Activated CD8-positive, alpha-beta T cell treated with anti-CD3 and anti-CD28 coated beads for 36 hours (primary cell): ENCODE results near the gene DARS1. TPM values are rescaled to one million over a fixed set of nuclear protein-coding genes. Genes with fewer than 3 reads are reported as not detected.

Experiments
- ATAC-seq: fragments of 200-7000 bp; cut with Tn5 transposase; one replicate; pipeline ENCODE4 v1.10.0; 2021; ENCODE audit warnings: mild to moderate bottlenecking, moderate library complexity
- CTCF ChIA-PET: fragments of 350-600 bp; sonication (Branson Sonifier 250); formaldehyde crosslinking; loops from one replicate; lab custom pipeline; 2021; ENCODE audit warnings: antibody characterized with exemption; lab: Charles Lee
- POLR2A ChIA-PET: fragments of 350-600 bp; sonication (Branson Sonifier 250); formaldehyde crosslinking; loops from one replicate; lab custom pipeline; 2021; ENCODE audit warnings: antibody characterized with exemption; lab: Charles Lee
- DNase-seq: peaks from one replicate; pipeline ENCODE4 v3.0.0-alpha.2; 2020
- H3K27ac Mint-ChIP-seq: one replicate; pipeline ENCODE4 v1.8.0; 2021; ENCODE audit warnings: mild to moderate bottlenecking, mixed read lengths
- H3K27me3 Mint-ChIP-seq: one replicate; pipeline ENCODE4 v1.8.0; 2021; ENCODE audit warnings: mixed read lengths
- H3K36me3 Mint-ChIP-seq: one replicate; pipeline ENCODE4 v1.8.0; 2021; ENCODE audit warnings: low read depth, mixed read lengths
- H3K4me1 Mint-ChIP-seq: one replicate; pipeline ENCODE4 v1.8.0; 2021; ENCODE audit warnings: low read depth, mixed read lengths
- H3K4me3 Mint-ChIP-seq: one replicate; pipeline ENCODE4 v1.8.0; 2021; ENCODE audit warnings: mild to moderate bottlenecking, moderate library complexity, mixed read lengths
- H3K9me3 Mint-ChIP-seq: one replicate; pipeline ENCODE4 v1.8.0; 2021; ENCODE audit warnings: mixed read lengths
- CTCF ChIP-seq: fragments of 200-600 bp; IDR thresholded peaks from one replicate; pipeline ENCODE4 v1.8.0; 2022; ENCODE audit warnings: antibody characterized with exemption, mild to moderate bottlenecking
- intact Hi-C: fragments of 100-400 bp; cut with micrococcal nuclease; formaldehyde crosslinking; loops from one replicate; pipeline ENCODE4 v1.10.0; 2022
- total RNA-seq, 2 experiments: library from RNA; stranded (reverse); gene quantifications; one replicate each; pipeline ENCODE4 v1.2.3, GENCODE V29; 2021

The DARS1 gene
- total RNA-seq, 2 experiments from 2014 or later = 210 to 211 TPM

DNA sequence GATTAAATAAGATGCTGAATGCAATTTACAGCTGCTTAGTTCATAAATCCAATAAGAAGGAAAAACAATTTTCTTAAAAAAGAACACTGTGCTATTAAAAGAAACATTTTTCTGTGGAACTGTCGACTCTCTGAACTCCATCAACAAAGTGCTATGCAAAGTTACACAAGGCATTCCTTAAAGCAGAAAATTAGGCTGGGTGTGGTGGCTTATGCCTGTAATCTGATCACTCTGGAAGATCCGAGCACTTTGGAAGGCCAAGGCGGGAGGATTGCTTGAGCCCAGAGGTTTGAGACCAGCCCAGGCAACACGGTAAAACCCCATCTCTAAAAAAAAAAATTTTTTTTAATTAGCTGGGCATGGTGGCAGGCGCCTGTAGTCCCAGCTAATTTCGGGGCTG, 122.2 kb downstream of the DARS1 start:
- no peak for DNase-seq
- POLR2A ChIA-PET = interaction anchor here (1.0 to 1.6 kb wide), 5 partner anchors 8 to 72 kb away, joined by 3 to 8 read pairs (median 5); no protein-coding TSS in a partner anchor
- H3K27me3 Mint-ChIP-seq = no peaks in the 10 kb centered on the region
- H3K36me3 Mint-ChIP-seq = peaks cover 76% of the 10 kb centered on the region
- CTCF ChIA-PET = no interaction called here
- no peak for ATAC-seq
- no peak overlapping the region for H3K4me3 Mint-ChIP-seq
- no peak for TF ChIP-seq CTCF
- peaks cover 18% of the 10 kb centered on the region for H3K4me1 Mint-ChIP-seq
- no peak overlapping the region for H3K27ac Mint-ChIP-seq
- H3K9me3 Mint-ChIP-seq = no peaks in the 10 kb centered on the region
- intact Hi-C loops = no loop called here

DNA sequence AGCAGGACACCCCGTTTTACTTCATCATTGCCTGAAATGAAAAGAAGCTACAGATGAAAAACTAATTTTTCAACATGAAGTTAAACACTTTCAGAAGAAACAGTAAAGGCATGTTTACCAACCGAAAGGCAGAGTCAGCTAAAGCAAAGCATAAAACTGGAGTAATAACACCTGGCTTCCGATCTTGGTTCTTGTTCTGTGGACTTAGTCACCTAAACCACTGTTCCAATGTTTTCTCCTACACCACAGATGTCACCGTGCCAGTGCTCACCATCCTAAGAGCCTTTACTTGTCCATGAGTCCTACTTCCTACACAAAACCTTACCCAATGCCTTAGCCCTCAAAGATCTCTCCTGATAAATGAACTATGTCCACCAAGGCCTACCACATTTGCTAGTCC, 122.7 kb downstream of the DARS1 start:
- intact Hi-C loops = no loop called here
- H3K4me3 Mint-ChIP-seq = no peak overlapping the region
- no peak for DNase-seq
- H3K27ac Mint-ChIP-seq = no peak overlapping the region
- peaks cover 77% of the 10 kb centered on the region for H3K36me3 Mint-ChIP-seq
- H3K9me3 Mint-ChIP-seq = no peaks in the 10 kb centered on the region
- H3K4me1 Mint-ChIP-seq = peaks cover 15% of the 10 kb centered on the region
- POLR2A ChIA-PET = interaction anchor here (1.4 kb wide), 1 partner anchor 71 kb away, joined by 3 read pairs; no protein-coding TSS in a partner anchor
- H3K27me3 Mint-ChIP-seq = no peaks in the 10 kb centered on the region
- no peak for ATAC-seq
- no peak for TF ChIP-seq CTCF
- CTCF ChIA-PET = interaction anchor here (1.6 kb wide), 1 partner anchor 18 kb away, joined by 3 read pairs; no protein-coding TSS in a partner anchor

Other genes with a start within 250 kb of the DARS1 start
- gene UBXN4, start 243.8 kb downstream of the DARS1 start, total RNA-seq = 100 to 1,000 TPM in 1 of 2 experiments, 10 to 100 TPM in 1; 90.5 to 105 TPM
- under 1 TPM; 0.11 to 0.29 TPM for gene LCT, start 148.4 kb downstream of the DARS1 start, total RNA-seq
- 100 to 1,000 TPM; 229 to 234 TPM for gene MCM6, start 109.2 kb downstream of the DARS1 start, total RNA-seq
- gene CXCR4, start 132.5 kb upstream of the DARS1 start, total RNA-seq = 100 to 1,000 TPM in 1 of 2 experiments, 10 to 100 TPM in 1; 97.0 to 103 TPM